GM12875 (cell line): ENCODE results near the gene B3GNT9.

Experiments
- H3K4me3 ChIP-seq: one replicate; pipeline ENCODE4 v1.5.1; 2011; ENCODE audit warnings: low read depth, low read length, control low read depth
- CTCF ChIP-seq: IDR thresholded peaks from 2 replicates; pipeline ENCODE4 v1.5.1; 2011; ENCODE audit warnings: low read depth, mild to moderate bottlenecking, control low read depth, inconsistent platforms, low read length, moderate library complexity, borderline replicate concordance; ENCODE audit not compliant: insufficient read depth

B3GNT9 gene

GRCh38 chr16:67101311-67102082 lies 49.3 kb downstream of the B3GNT9 start:
- H3K4me3 ChIP-seq: no peak overlapping the region

GRCh38 chr16:67100569-67101310 lies 50.1 kb downstream of the B3GNT9 start:
- TF ChIP-seq CTCF: no peak
- H3K4me3 ChIP-seq: no peak overlapping the region

More at GRCh38 chr16:67101311-67102082, 49.3 kb downstream of the B3GNT9 start:
- no peak for TF ChIP-seq CTCF

GRCh38 chr16:67098599-67098998 lies 52.2 kb downstream of the B3GNT9 start:
- no peak for TF ChIP-seq CTCF
- H3K4me3 ChIP-seq: no peak overlapping the region
